OCI-LY3 (cell line): ENCODE data around the gene RILPL1.
"Not testable (repeated sequence)": the region's sequence is repeated elsewhere in the genome, so short reads cannot be mapped to it uniquely, and the experiment has no call there.

Source experiments
- EZH2phosphoT487 ChIP-seq: fragments of 200-600 bp; shearing (Covaris generic); IDR thresholded peaks from 2 replicates; pipeline ENCODE4 v1.6.1; 2018; ENCODE audit warnings: antibody characterized with exemption, mixed run types, low read depth
- TF ChIP-seq, protein P1 (sequence below): fragments of 200-600, 300-600 bp; sonication (generic); IDR thresholded peaks from 2 replicates; pipeline ENCODE4 v1.5.1; 2014; ENCODE audit warnings: antibody characterized with exemption, low read length, low read depth

DNA sequence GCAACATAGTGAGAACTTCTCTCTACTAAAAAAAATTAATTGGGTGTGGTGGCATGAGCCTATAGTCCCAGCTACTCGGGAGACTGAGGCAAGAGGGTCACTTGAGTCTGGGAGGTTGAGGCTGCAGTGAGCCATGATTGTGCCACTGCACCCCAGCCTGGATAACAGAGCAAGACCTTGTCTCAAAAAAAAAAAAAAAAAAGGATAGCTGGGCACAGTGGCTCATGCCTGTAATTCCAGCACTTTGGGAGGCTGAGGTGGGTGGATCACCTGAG lies 81.3 kb downstream of the RILPL1 start:
- TF ChIP-seq, protein P1, sequence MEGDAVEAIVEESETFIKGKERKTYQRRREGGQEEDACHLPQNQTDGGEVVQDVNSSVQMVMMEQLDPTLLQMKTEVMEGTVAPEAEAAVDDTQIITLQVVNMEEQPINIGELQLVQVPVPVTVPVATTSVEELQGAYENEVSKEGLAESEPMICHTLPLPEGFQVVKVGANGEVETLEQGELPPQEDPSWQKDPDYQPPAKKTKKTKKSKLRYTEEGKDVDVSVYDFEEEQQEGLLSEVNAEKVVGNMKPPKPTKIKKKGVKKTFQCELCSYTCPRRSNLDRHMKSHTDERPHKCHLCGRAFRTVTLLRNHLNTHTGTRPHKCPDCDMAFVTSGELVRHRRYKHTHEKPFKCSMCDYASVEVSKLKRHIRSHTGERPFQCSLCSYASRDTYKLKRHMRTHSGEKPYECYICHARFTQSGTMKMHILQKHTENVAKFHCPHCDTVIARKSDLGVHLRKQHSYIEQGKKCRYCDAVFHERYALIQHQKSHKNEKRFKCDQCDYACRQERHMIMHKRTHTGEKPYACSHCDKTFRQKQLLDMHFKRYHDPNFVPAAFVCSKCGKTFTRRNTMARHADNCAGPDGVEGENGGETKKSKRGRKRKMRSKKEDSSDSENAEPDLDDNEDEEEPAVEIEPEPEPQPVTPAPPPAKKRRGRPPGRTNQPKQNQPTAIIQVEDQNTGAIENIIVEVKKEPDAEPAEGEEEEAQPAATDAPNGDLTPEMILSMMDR = not testable (repeated sequence)
- TF ChIP-seq EZH2phosphoT487 = not testable (repeated sequence)
